ENCODE measurements around the gene APBA2. TPM values are rescaled to one million over a fixed set of nuclear protein-coding genes. Genes with fewer than 3 reads are reported as not detected.

APBA2 gene
- polyA plus RNA-seq, 1 donor (not counting 4 experiments of a cell fraction or from before 2014, with no cell fraction given): 5.5 TPM

- no peak overlapping the region for H2AFZ ChIP-seq (ENCODE audit: control insufficient read depth, low read length)
- no peaks in the 10 kb centered on the region for H3K4me1 ChIP-seq (ENCODE audit: control insufficient read depth, extremely low read depth, insufficient read depth, low read length)
- no peaks in the 10 kb centered on the region for H3K79me2 ChIP-seq (ENCODE audit: control insufficient read depth, insufficient read depth, low read length)
- no peak overlapping the region for H3K27ac ChIP-seq (ENCODE audit: control insufficient read depth, insufficient read depth, low read length)
- no peak overlapping the region for H3K4me3 ChIP-seq (ENCODE audit: control insufficient read depth in 2 of 3, extremely low read depth in 1 of 3, insufficient read depth in 2 of 3, low read depth in 1 of 3, low read length in 3 of 3)
- FAIRE-seq (no peak), DNase-seq (ENCODE audit: low read depth, low spot score) (no peak)
- no peaks in the 10 kb centered on the region for H3K9me3 ChIP-seq (ENCODE audit: control insufficient read depth, low read depth, low read length)
- no peaks in the 10 kb centered on the region for H3K27me3 ChIP-seq (ENCODE audit: control insufficient read depth, extremely low read depth, insufficient read depth, low read length)
- no peaks in the 10 kb centered on the region for H3K36me3 ChIP-seq (ENCODE audit: control insufficient read depth in 2 of 2, extremely low read depth in 1 of 2, insufficient read depth in 2 of 2, low read length in 2 of 2)
- dilution Hi-C loops (cut with MboI; ENCODE audit: extremely low pct_ligation_motif_present, low sequenced_read_pairs): no loop called here
- no peak overlapping the region for H3K9ac ChIP-seq (ENCODE audit: control insufficient read depth, extremely low read depth, insufficient read depth, low read length)
- H4K20me1 ChIP-seq (ENCODE audit: control insufficient read depth, extremely low read depth, insufficient read depth, low read length): no peaks in the 10 kb centered on the region
- H3K9me1 ChIP-seq (ENCODE audit: control insufficient read depth, extremely low read depth, insufficient read depth, low read length): no peaks in the 10 kb centered on the region
- H3K4me2 ChIP-seq (ENCODE audit: control insufficient read depth, extremely low read depth, insufficient read depth, low read depth, low read length): no peak overlapping the region
- TF ChIP-seq, protein P1, sequence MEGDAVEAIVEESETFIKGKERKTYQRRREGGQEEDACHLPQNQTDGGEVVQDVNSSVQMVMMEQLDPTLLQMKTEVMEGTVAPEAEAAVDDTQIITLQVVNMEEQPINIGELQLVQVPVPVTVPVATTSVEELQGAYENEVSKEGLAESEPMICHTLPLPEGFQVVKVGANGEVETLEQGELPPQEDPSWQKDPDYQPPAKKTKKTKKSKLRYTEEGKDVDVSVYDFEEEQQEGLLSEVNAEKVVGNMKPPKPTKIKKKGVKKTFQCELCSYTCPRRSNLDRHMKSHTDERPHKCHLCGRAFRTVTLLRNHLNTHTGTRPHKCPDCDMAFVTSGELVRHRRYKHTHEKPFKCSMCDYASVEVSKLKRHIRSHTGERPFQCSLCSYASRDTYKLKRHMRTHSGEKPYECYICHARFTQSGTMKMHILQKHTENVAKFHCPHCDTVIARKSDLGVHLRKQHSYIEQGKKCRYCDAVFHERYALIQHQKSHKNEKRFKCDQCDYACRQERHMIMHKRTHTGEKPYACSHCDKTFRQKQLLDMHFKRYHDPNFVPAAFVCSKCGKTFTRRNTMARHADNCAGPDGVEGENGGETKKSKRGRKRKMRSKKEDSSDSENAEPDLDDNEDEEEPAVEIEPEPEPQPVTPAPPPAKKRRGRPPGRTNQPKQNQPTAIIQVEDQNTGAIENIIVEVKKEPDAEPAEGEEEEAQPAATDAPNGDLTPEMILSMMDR (optimal IDR thresholded peaks at IDR 0.05 in 1 of 3, IDR thresholded peaks at IDR 0.05 in 1 of 3, conservative IDR thresholded peaks at IDR 0.05 in 1 of 3; ENCODE audit: extremely low read depth in 1 of 3, insufficient read depth in 2 of 3, low read length in 3 of 3): no peak
- TF ChIP-seq EZH2 (IDR thresholded peaks at IDR 0.05; ENCODE audit: low read length): no peak
Observed at GRCh38 chr15:29089731-29090616, 204.2 kb downstream of the APBA2 start.

DNA sequence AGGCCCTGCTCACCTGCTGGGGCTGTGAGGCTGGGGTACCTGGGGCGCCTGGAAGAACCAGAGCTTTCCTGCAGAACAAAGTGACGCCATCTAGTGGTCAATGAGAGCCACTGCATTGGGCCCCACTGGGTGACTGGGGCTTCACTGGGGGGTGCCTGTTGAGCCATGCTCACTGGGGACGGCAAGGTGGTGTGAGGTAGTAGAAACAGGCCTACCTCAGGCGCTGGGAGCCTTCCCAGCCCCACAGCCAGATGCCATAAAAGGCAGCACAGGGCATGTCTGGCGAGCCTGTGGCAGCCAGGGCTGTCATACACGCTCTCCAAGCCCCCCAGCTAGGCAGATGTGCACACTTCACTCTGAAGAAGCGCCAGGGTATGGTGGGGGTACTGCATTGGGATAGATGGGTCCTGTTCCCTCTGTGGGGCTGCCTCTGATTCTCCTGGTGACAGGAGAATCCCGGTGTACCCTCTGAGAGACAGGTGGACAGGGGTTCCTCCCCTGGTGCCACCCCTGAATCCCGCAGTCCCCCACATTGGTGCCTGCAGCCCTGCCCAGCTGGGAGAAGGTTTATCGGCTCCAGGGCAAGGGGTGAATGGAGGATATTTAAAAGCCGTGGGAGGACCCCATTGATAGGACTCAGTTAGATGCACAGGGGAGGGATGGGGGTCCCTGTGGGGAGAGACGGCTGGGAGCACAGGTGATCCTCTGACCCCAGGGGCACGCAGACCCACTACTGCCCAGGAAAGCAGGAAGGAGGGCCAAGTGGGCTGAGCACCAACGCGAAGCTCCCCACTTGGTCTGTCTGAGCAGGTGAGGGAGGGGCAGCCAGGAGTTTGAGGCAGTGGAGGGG is 205.1 kb downstream of the APBA2 start:
- DNase-seq (ENCODE audit: low read depth, low spot score) (no peak), FAIRE-seq (no peak)
- H3K27ac ChIP-seq (ENCODE audit: control insufficient read depth, insufficient read depth, low read length): no peak overlapping the region
- H2AFZ ChIP-seq (ENCODE audit: control insufficient read depth, low read length): no peak overlapping the region
- no peaks in the 10 kb centered on the region for H4K20me1 ChIP-seq (ENCODE audit: control insufficient read depth, extremely low read depth, insufficient read depth, low read length)
- dilution Hi-C loops (cut with MboI; ENCODE audit: extremely low pct_ligation_motif_present, low sequenced_read_pairs): no loop called here
- no peaks in the 10 kb centered on the region for H3K4me1 ChIP-seq (ENCODE audit: control insufficient read depth, extremely low read depth, insufficient read depth, low read length)
- no peak overlapping the region for H3K4me2 ChIP-seq (ENCODE audit: control insufficient read depth, extremely low read depth, insufficient read depth, low read depth, low read length)
- no peak overlapping the region for H3K9ac ChIP-seq (ENCODE audit: control insufficient read depth, extremely low read depth, insufficient read depth, low read length)
- H3K9me1 ChIP-seq (ENCODE audit: control insufficient read depth, extremely low read depth, insufficient read depth, low read length): no peaks in the 10 kb centered on the region
- H3K79me2 ChIP-seq (ENCODE audit: control insufficient read depth, insufficient read depth, low read length): no peaks in the 10 kb centered on the region
- TF ChIP-seq EZH2 (IDR thresholded peaks at IDR 0.05; ENCODE audit: low read length): no peak
- TF ChIP-seq, protein P1 (optimal IDR thresholded peaks at IDR 0.05 in 1 of 3, IDR thresholded peaks at IDR 0.05 in 1 of 3, conservative IDR thresholded peaks at IDR 0.05 in 1 of 3; ENCODE audit: extremely low read depth in 1 of 3, insufficient read depth in 2 of 3, low read length in 3 of 3): peak; percentile 41 to 51 (median 51)
- no peaks in the 10 kb centered on the region for H3K27me3 ChIP-seq (ENCODE audit: control insufficient read depth, extremely low read depth, insufficient read depth, low read length)
- H3K36me3 ChIP-seq (ENCODE audit: control insufficient read depth in 2 of 2, extremely low read depth in 1 of 2, insufficient read depth in 2 of 2, low read length in 2 of 2): no peaks in the 10 kb centered on the region
- no peak overlapping the region for H3K4me3 ChIP-seq (ENCODE audit: control insufficient read depth in 2 of 3, extremely low read depth in 1 of 3, insufficient read depth in 2 of 3, low read depth in 1 of 3, low read length in 3 of 3)
- no peaks in the 10 kb centered on the region for H3K9me3 ChIP-seq (ENCODE audit: control insufficient read depth, low read depth, low read length)
